Measurements from ENCODE around the gene ASMT. TPM values are rescaled to one million over a fixed set of nuclear protein-coding genes. Genes with fewer than 3 reads are reported as not detected.

The ASMT gene
- total RNA-seq, 2 donors from 2014 or later = not detected

- H3K27me3 ChIP-seq = no peaks in the 10 kb centered on the region
- peak within 1 kb of the TSS; percentile 97 to 99 for H3K4me3 ChIP-seq
- peak; percentile 95 for DNase-seq (ENCODE audit: low spot score)
- H3K9me3 ChIP-seq = no peaks in the 10 kb centered on the region
- peaks cover 29% of the 10 kb centered on the region for H3K36me3 ChIP-seq
- H3K4me1 ChIP-seq = peaks cover 0 to 17% of the 10 kb centered on the region in 2 donors
- H3K27ac ChIP-seq = peak within 1 kb of the TSS; percentile 77 to 88
- no peak for TF ChIP-seq CTCF (IDR thresholded peaks at IDR 0.05)
These were observed 23.6 kb upstream of the ASMT start, which contains the start of gene AKAP17A for GRCh38 chrX:1591102-1591862. TSS of gene AKAP17A (plus strand) at chrX:1591604. CDS start at chrX:1593463, 1,859 bp downstream.

- H3K4me3 ChIP-seq = peak overlapping the region; percentile 97 to 99
- peaks cover 0 to 17% of the 10 kb centered on the region in 2 donors for H3K4me1 ChIP-seq
- no peak for TF ChIP-seq CTCF (IDR thresholded peaks at IDR 0.05)
- no peaks in the 10 kb centered on the region for H3K27me3 ChIP-seq
- peak; percentile 57 for DNase-seq (ENCODE audit: low spot score)
- H3K27ac ChIP-seq = peak overlapping the region; percentile 77 to 88
- no peaks in the 10 kb centered on the region for H3K9me3 ChIP-seq
- peaks cover 31% of the 10 kb centered on the region for H3K36me3 ChIP-seq
These were observed 22.9 kb upstream of the ASMT start for GRCh38 chrX:1591863-1592469.

- Histone ChIP-seq H3K36me3 (peaks cover 36% of the 10 kb centered on the region), H3K4me1 (peaks cover 0 to 17% of the 10 kb centered on the region in 2 donors), H3K27ac (peak overlapping the region; percentile 77 to 88), H3K4me3 (peak overlapping the region; percentile 97 to 99), H3K27me3 (no peaks in the 10 kb centered on the region), H3K9me3 (no peaks in the 10 kb centered on the region)
- no peak for TF ChIP-seq CTCF (IDR thresholded peaks at IDR 0.05)
- no peak for DNase-seq (ENCODE audit: low spot score)
These were observed 22.3 kb upstream of the ASMT start for GRCh38 chrX:1592470-1593142.

GRCh38 chrX:1593286-1594271, 21.3 kb upstream of the ASMT start:
- peaks cover 0 to 17% of the 10 kb centered on the region in 2 donors for H3K4me1 ChIP-seq
- peak overlapping the region in 1 of 2 donors; percentile 99 for H3K4me3 ChIP-seq

More at GRCh38 chrX:1593286-1594271, 21.3 kb upstream of the ASMT start:
- no peaks in the 10 kb centered on the region for H3K9me3 ChIP-seq
- peaks cover 46% of the 10 kb centered on the region for H3K36me3 ChIP-seq
- no peak for DNase-seq (ENCODE audit: low spot score)
- H3K27me3 ChIP-seq = no peaks in the 10 kb centered on the region
- TF ChIP-seq CTCF (IDR thresholded peaks at IDR 0.05) = no peak
- H3K27ac ChIP-seq = no peak overlapping the region

Data from right atrium auricular region (tissue), 2 donors.